Stomach (tissue), 9 donors: ENCODE measurements around the gene CLRN2. TPM values are rescaled to one million over a fixed set of nuclear protein-coding genes. Genes with fewer than 3 reads are reported as not detected.

ENCODE experiments used
- DNase-seq, 2 donors: peaks; one replicate each; pipeline versions ENCODE4 v3.0.0 to v3.0.0-alpha.2; 2013 to 2019
- H3K27ac ChIP-seq, 5 donors: fragments of 200-600 bp in 4 of 5; sonication (generic) in 4 of 5; one replicate each; pipeline ENCODE4 v1.5.1; 2013 to 2019; ENCODE audit warnings: mild to moderate bottlenecking in 1 of 5, moderate library complexity in 1 of 5
- H3K27me3 ChIP-seq, 3 donors: fragments of 200-600 bp; sonication (generic); one replicate each; pipeline ENCODE4 v1.5.1; 2017 to 2019; ENCODE audit warnings: mixed run types in 1 of 3
- H3K36me3 ChIP-seq, 4 donors: fragments of 200-600 bp; sonication (generic); 1 replicate in 3 of 4; 2 replicates in 1 of 4; pipeline ENCODE4 v1.5.1; 2016 to 2019
- H3K4me1 ChIP-seq, 4 donors: fragments of 200-600 bp; sonication (generic); one replicate each; pipeline ENCODE4 v1.5.1; 2016 to 2019
- H3K4me3 ChIP-seq, 4 donors: fragments of 200-600 bp; sonication (generic) in 3 of 4; one replicate each; pipeline ENCODE4 v1.5.1; 2016 to 2019; ENCODE audit warnings: mild to moderate bottlenecking in 1 of 4
- H3K9me3 ChIP-seq, 4 donors: fragments of 200-600 bp; sonication (generic); one replicate each; pipeline ENCODE4 v1.5.1; 2016 to 2019
- CTCF ChIP-seq, 7 experiments: fragments of 450-650 bp in 4 of 7; fragments of 200-600 bp in 3 of 7; sonication (generic) in 3 of 7; IDR thresholded peaks; one replicate each; pipeline ENCODE4 v1.5.1; 2016 to 2019; ENCODE audit warnings: antibody characterized with exemption in 7 of 7, control low read depth in 2 of 7, mild to moderate bottlenecking in 1 of 7
- EP300 ChIP-seq: sonication (generic); formaldehyde crosslinking; IDR thresholded peaks from one replicate; pipeline ENCODE4 v1.6.1; 2017; ENCODE audit warnings: antibody characterized with exemption
- POLR2A ChIP-seq, 4 donors: fragments of 450-650 bp; IDR thresholded peaks; one replicate each; pipeline ENCODE4 v1.6.1; 2016; ENCODE audit warnings: antibody characterized with exemption in 4 of 4, control low read depth in 2 of 4, mild to moderate bottlenecking in 1 of 4, moderate library complexity in 1 of 4
- POLR2AphosphoS5 ChIP-seq, 3 donors: sonication (generic); formaldehyde crosslinking; IDR thresholded peaks; one replicate each; pipeline ENCODE4 v1.6.1; 2016; ENCODE audit warnings: antibody characterized with exemption in 3 of 3
- WGBS, 5 donors: extraction: QIAGEN DNeasy Blood & Tissue Kit in 3 of 5; methylation state at CpG; one replicate each; pipeline versions ENCODE4 v1.1.5 to v1.1.7; 2013 to 2018; 5-methylcytosine and 5-hydroxymethylcytosine counted together
- intact Hi-C: fragments of 100-400 bp; cut with DNase I; formaldehyde crosslinking; loops from one replicate; pipeline ENCODE4 v1.15.1; 2023; ENCODE audit warnings: low total_unique reads
- polyA plus RNA-seq, 3 donors: library from polyadenylated mRNA; stranded (reverse); fragments of 200-250 nt; gene quantifications; one replicate each; pipeline ENCODE4 v1.2.3, GENCODE V29; 2013
- total RNA-seq, 5 donors: library from RNA; depleted of rRNA; stranded (reverse); fragments of >200 nt; gene quantifications; one replicate each; pipeline versions ENCODE4 v1.1.0 to v1.2.3, GENCODE V29; 2014 to 2016
- donor health status: healthy with polysubstance abuse.
- donor health status: Bipolar disorder and iron deficiency.
- donor health status: healthy.

Gene CLRN2
- total and polyA plus RNA-seq, 8 donors: not detected

GRCh38 chr4:17491196-17491595 is 23.8 kb upstream of the CLRN2 start:
- Histone ChIP-seq H3K4me3 (no peak overlapping the region), H3K27ac (peak overlapping the region in 1 of 5 donors; percentile 35), H3K4me1 (peaks cover 0 to 28% (median 8%) of the 10 kb centered on the region in 4 donors), H3K36me3 (peaks cover 47 to 91% (median 77%) of the 10 kb centered on the region in 4 donors), H3K27me3 (no peaks in the 10 kb centered on the region), H3K9me3 (no peaks in the 10 kb centered on the region)
- TF ChIP-seq EP300: no peak
- TF ChIP-seq CTCF (IDR thresholded peaks at IDR 0.05): no peak
- no peak for TF ChIP-seq POLR2A (IDR thresholded peaks at IDR 0.05)
- TF ChIP-seq POLR2AphosphoS5 (IDR thresholded peaks at IDR 0.05): no peak
- WGBS, 5 donors: 70 to 83% (median 72%) methylated on average over 3 of the region's 3 CpGs
- DNase-seq: no peak
- intact Hi-C loops: no loop called here

- Histone ChIP-seq H3K4me1 (peaks cover 0 to 28% (median 8%) of the 10 kb centered on the region in 4 donors), H3K27me3 (no peaks in the 10 kb centered on the region), H3K27ac (no peak overlapping the region), H3K4me3 (no peak overlapping the region), H3K36me3 (peaks cover 45 to 88% (median 76%) of the 10 kb centered on the region in 4 donors), H3K9me3 (no peaks in the 10 kb centered on the region)
- intact Hi-C loops: no loop called here
- 80 to 88% (median 86%) methylated on average over 15 of the region's 15 CpGs for WGBS, 5 donors
- TF ChIP-seq POLR2A (IDR thresholded peaks at IDR 0.05) (no peak), POLR2AphosphoS5 (IDR thresholded peaks at IDR 0.05) (no peak)
- DNase-seq: no peak
Measured at GRCh38 chr4:17492058-17492741, 22.8 kb upstream of the CLRN2 start.

- TF ChIP-seq CTCF (IDR thresholded peaks at IDR 0.05): no peak
- Histone ChIP-seq H3K36me3 (peaks cover 45 to 88% (median 76%) of the 10 kb centered on the region in 4 donors), H3K27me3 (no peaks in the 10 kb centered on the region), H3K4me1 (peaks cover 0 to 28% (median 8%) of the 10 kb centered on the region in 4 donors), H3K4me3 (no peak overlapping the region), H3K9me3 (no peaks in the 10 kb centered on the region), H3K27ac (no peak overlapping the region)
- intact Hi-C loops: no loop called here
- 88 to 100% (median 91%) methylated on average over 2 of the region's 2 CpGs for WGBS, 5 donors
- no peak for DNase-seq
Measured at GRCh38 chr4:17492876-17493275, 22.1 kb upstream of the CLRN2 start.

- TF ChIP-seq POLR2AphosphoS5 (IDR thresholded peaks at IDR 0.05): no peak
- no peak for TF ChIP-seq POLR2A (IDR thresholded peaks at IDR 0.05)
- TF ChIP-seq EP300: no peak
- TF ChIP-seq CTCF (IDR thresholded peaks at IDR 0.05): no peak
- no peaks in the 10 kb centered on the region for H3K9me3 ChIP-seq
- H3K27ac ChIP-seq: no peak overlapping the region
- no peaks in the 10 kb centered on the region for H3K27me3 ChIP-seq
- no peak for DNase-seq
- 59 to 66% (median 63%) methylated on average over 4 of the region's 4 CpGs for WGBS, 5 donors
- intact Hi-C loops: no loop called here
- H3K4me3 ChIP-seq: no peak overlapping the region
- peaks cover 41 to 88% (median 76%) of the 10 kb centered on the region in 4 donors for H3K36me3 ChIP-seq
- peaks cover 0 to 28% (median 8%) of the 10 kb centered on the region in 4 donors for H3K4me1 ChIP-seq
Measured at GRCh38 chr4:17493619-17494018, 21.3 kb upstream of the CLRN2 start.
